ENCODE data around the gene NUBP2. TPM values are rescaled to one million over a fixed set of nuclear protein-coding genes. Genes with fewer than 3 reads are reported as not detected.

Gene NUBP2
- total and polyA plus RNA-seq, 2 donors (not counting 3 experiments of a cell fraction or from before 2014, with no cell fraction given) = 55.0 to 69.6 TPM

DNA sequence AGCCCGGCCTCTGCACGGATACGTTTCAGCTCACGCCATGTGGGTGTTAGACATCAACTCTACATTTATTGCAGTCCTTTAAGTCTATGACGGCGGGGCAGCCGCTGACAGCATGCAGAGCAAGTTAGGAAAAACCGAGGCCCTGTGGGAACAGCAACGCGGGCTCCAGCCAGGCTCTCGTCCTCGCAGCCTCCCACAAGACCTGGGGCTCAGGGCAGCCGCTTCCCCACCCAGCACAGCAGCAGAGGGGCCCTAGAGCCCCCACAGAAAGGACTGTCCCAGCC lies 6.1 kb upstream of the NUBP2 start:
- ChIA-PET POLR2A (no interaction called here), CTCF (no interaction called here)
- intact Hi-C loops (cut with micrococcal nuclease) = no loop called here
- FAIRE-seq = no peak
- H3K4me2 ChIP-seq (ENCODE audit: insufficient read depth, low read length) = no peak overlapping the region
- H2AFZ ChIP-seq (ENCODE audit: low read depth, low read length) = no peak overlapping the region
- H3K79me2 ChIP-seq (ENCODE audit: control insufficient read depth, insufficient read depth, low read length) = peaks cover 17% of the 10 kb centered on the region
- H4K20me1 ChIP-seq (replicated peaks; ENCODE audit: control insufficient read depth, extremely low read depth, insufficient read depth, low read length) = no peaks in the 10 kb centered on the region
- dilution Hi-C loops (cut with MboI; ENCODE audit: extremely low pct_ligation_motif_present, low sequenced_read_pairs) = no loop called here
- TF ChIP-seq MYC (IDR thresholded peaks at IDR 0.05; ENCODE audit: low read depth, low read length) (no peak), POLR2AphosphoS5 (IDR thresholded peaks at IDR 0.05; ENCODE audit: insufficient read depth, low read depth, low read length) (no peak), GATA2 (IDR thresholded peaks at IDR 0.05; ENCODE audit: insufficient read depth, insufficient read length, low read depth, low read length) (no peak), EZH2 (IDR thresholded peaks at IDR 0.05; ENCODE audit: borderline replicate concordance, low read depth, low read length, severe bottlenecking) (no peak), MAX (IDR thresholded peaks at IDR 0.05; ENCODE audit: insufficient read depth, insufficient read length) (no peak), FOS (IDR thresholded peaks at IDR 0.05; ENCODE audit: borderline replicate concordance, insufficient read depth, low read length) (no peak), JUN (IDR thresholded peaks at IDR 0.05; ENCODE audit: borderline replicate concordance, insufficient read depth, insufficient read length, low read depth) (no peak)
- TF ChIP-seq, protein P1, sequence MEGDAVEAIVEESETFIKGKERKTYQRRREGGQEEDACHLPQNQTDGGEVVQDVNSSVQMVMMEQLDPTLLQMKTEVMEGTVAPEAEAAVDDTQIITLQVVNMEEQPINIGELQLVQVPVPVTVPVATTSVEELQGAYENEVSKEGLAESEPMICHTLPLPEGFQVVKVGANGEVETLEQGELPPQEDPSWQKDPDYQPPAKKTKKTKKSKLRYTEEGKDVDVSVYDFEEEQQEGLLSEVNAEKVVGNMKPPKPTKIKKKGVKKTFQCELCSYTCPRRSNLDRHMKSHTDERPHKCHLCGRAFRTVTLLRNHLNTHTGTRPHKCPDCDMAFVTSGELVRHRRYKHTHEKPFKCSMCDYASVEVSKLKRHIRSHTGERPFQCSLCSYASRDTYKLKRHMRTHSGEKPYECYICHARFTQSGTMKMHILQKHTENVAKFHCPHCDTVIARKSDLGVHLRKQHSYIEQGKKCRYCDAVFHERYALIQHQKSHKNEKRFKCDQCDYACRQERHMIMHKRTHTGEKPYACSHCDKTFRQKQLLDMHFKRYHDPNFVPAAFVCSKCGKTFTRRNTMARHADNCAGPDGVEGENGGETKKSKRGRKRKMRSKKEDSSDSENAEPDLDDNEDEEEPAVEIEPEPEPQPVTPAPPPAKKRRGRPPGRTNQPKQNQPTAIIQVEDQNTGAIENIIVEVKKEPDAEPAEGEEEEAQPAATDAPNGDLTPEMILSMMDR (IDR thresholded peaks at IDR 0.05; ENCODE audit: extremely low read depth in 1 of 2, insufficient read depth in 1 of 2, low read depth in 1 of 2, low read length in 2 of 2) = no peak
- H3K4me1 ChIP-seq (ENCODE audit: control insufficient read depth, extremely low read depth, insufficient read depth, low read length) = peaks cover 20% of the 10 kb centered on the region
- no peaks in the 10 kb centered on the region for H3K9me3 ChIP-seq (replicated peaks; ENCODE audit: control insufficient read depth, insufficient read depth, low read length)
- H3K27me3 ChIP-seq (ENCODE audit: control insufficient read depth in 2 of 2, insufficient read depth in 2 of 2, low read length in 2 of 2) = no peaks in the 10 kb centered on the region
- H3K36me3 ChIP-seq (ENCODE audit: control insufficient read depth in 2 of 2, extremely low read depth in 1 of 2, insufficient read depth in 2 of 2, low read length in 2 of 2) = peaks cover 0 to 45% of the 10 kb centered on the region in 2 experiments
- no peaks in the 10 kb centered on the region for H3K9me1 ChIP-seq (replicated peaks; ENCODE audit: control insufficient read depth, extremely low read depth, insufficient read depth, low read length)
- no peak overlapping the region for H3K27ac ChIP-seq (ENCODE audit: insufficient read depth, low read depth, low read length)
- H3K9ac ChIP-seq (replicated peaks; ENCODE audit: extremely low read depth, insufficient read depth, low read length) = no peak overlapping the region
- no TSS peak for BruUV-seq (replicated peaks)
- DNase-seq (ENCODE audit: low read depth, low spot score) = no peak
- no peak overlapping the region for H3K4me3 ChIP-seq (replicated peaks in 1 of 3; ENCODE audit: insufficient read depth in 1 of 3, low read depth in 1 of 3, low read length in 3 of 3)
